Measurements from ENCODE around the gene PHF5A. TPM values are rescaled to one million over a fixed set of nuclear protein-coding genes. Genes with fewer than 3 reads are reported as not detected.

PHF5A gene
- total and polyA plus RNA-seq, 4 donors = 28.9 to 89.6 (median 40.0) TPM

- H3K9me3 ChIP-seq (ENCODE audit: control insufficient read depth in 4 of 4, insufficient read depth in 3 of 4, low read length in 3 of 4) = no peaks in the 10 kb centered on the region
- DNase-seq (peak; percentile 24 to 49 (median 43)), ATAC-seq (ENCODE audit: insufficient read depth, low FRiP score) (no peak)
- H3K27ac ChIP-seq (ENCODE audit: low read depth in 1 of 2, low read length in 1 of 2) = peak overlapping the region in 1 of 2 donors; percentile 29
- H3K36me3 ChIP-seq (ENCODE audit: control insufficient read depth in 4 of 4, insufficient read depth in 4 of 4, low read length in 4 of 4) = peaks cover 4 to 78% (median 20%) of the 10 kb centered on the region in 4 donors
- no peaks in the 10 kb centered on the region for H3K4me1 ChIP-seq (ENCODE audit: control insufficient read depth in 5 of 5, insufficient read depth in 5 of 5, low read length in 5 of 5)
- 82 to 85% methylated on average over 17 of the region's 17 CpGs for WGBS, 2 donors
- no peaks in the 10 kb centered on the region for H3K27me3 ChIP-seq (ENCODE audit: control insufficient read depth in 3 of 3, insufficient read depth in 3 of 3, low read length in 2 of 3)
- no peak for TF ChIP-seq CTCF (IDR thresholded peaks at IDR 0.05; ENCODE audit: control extremely low read depth, extremely low read depth)
- no peak overlapping the region for H3K9ac ChIP-seq (ENCODE audit: insufficient read depth in 1 of 2, low read length in 2 of 2)
- H3K4me3 ChIP-seq = no peak overlapping the region
Measured at GRCh38 chr22:41512421-41513194, 44.1 kb upstream of the PHF5A start.

GRCh38 chr22:41511521-41511968 is 43.1 kb upstream of the PHF5A start:
- ATAC-seq (ENCODE audit: insufficient read depth, low FRiP score) (no peak), DNase-seq (no peak)
- H3K9me3 ChIP-seq (ENCODE audit: control insufficient read depth in 4 of 4, insufficient read depth in 3 of 4, low read length in 3 of 4) = no peaks in the 10 kb centered on the region
- H3K4me3 ChIP-seq = no peak overlapping the region
- 75 to 85% methylated on average over 2 of the region's 2 CpGs for WGBS, 2 donors
- H3K36me3 ChIP-seq (ENCODE audit: control insufficient read depth in 4 of 4, insufficient read depth in 4 of 4, low read length in 4 of 4) = peaks cover 6 to 73% (median 18%) of the 10 kb centered on the region in 4 donors
- TF ChIP-seq CTCF (IDR thresholded peaks at IDR 0.05; ENCODE audit: control extremely low read depth, extremely low read depth) = no peak
- no peaks in the 10 kb centered on the region for H3K27me3 ChIP-seq (ENCODE audit: control insufficient read depth in 3 of 3, insufficient read depth in 3 of 3, low read length in 2 of 3)
- no peak overlapping the region for H3K9ac ChIP-seq (ENCODE audit: insufficient read depth in 1 of 2, low read length in 2 of 2)
- H3K4me1 ChIP-seq (ENCODE audit: control insufficient read depth in 5 of 5, insufficient read depth in 5 of 5, low read length in 5 of 5) = no peaks in the 10 kb centered on the region
- no peak overlapping the region for H3K27ac ChIP-seq (ENCODE audit: low read depth in 1 of 2, low read length in 1 of 2)

GRCh38 chr22:41508770-41509170 is 40.3 kb upstream of the PHF5A start:
- WGBS, 2 donors = 85 to 88% methylated on average over 12 of the region's 12 CpGs
- H3K27me3 ChIP-seq (ENCODE audit: control insufficient read depth in 3 of 3, insufficient read depth in 3 of 3, low read length in 2 of 3) = no peaks in the 10 kb centered on the region
- H3K4me1 ChIP-seq (ENCODE audit: control insufficient read depth in 5 of 5, insufficient read depth in 5 of 5, low read length in 5 of 5) = no peaks in the 10 kb centered on the region
- no peak overlapping the region for H3K9ac ChIP-seq (ENCODE audit: insufficient read depth in 1 of 2, low read length in 2 of 2)
- no peak overlapping the region for H3K4me3 ChIP-seq
- DNase-seq (no peak), ATAC-seq (ENCODE audit: insufficient read depth, low FRiP score) (no peak)
- peak overlapping the region in 1 of 2 donors; percentile 35 for H3K27ac ChIP-seq (ENCODE audit: low read depth in 1 of 2, low read length in 1 of 2)
- H3K36me3 ChIP-seq (ENCODE audit: control insufficient read depth in 4 of 4, insufficient read depth in 4 of 4, low read length in 4 of 4) = peaks cover 7 to 50% (median 19%) of the 10 kb centered on the region in 4 donors
- no peaks in the 10 kb centered on the region for H3K9me3 ChIP-seq (ENCODE audit: control insufficient read depth in 4 of 4, insufficient read depth in 3 of 4, low read length in 3 of 4)
- no peak for TF ChIP-seq CTCF (IDR thresholded peaks at IDR 0.05; ENCODE audit: control extremely low read depth, extremely low read depth)
